ENCODE results near the gene RIBC2. TPM values are rescaled to one million over a fixed set of nuclear protein-coding genes. Genes with fewer than 3 reads are reported as not detected.
"Not testable (repeated sequence)": the region's sequence is repeated elsewhere in the genome, so short reads cannot be mapped to it uniquely, and the experiment has no call there.

Gene RIBC2
- 1 to 10 TPM; 6.2 to 9.2 (median 6.3) TPM for polyA plus RNA-seq (ENCODE audit: insufficient read length in 3 of 3)

DNA sequence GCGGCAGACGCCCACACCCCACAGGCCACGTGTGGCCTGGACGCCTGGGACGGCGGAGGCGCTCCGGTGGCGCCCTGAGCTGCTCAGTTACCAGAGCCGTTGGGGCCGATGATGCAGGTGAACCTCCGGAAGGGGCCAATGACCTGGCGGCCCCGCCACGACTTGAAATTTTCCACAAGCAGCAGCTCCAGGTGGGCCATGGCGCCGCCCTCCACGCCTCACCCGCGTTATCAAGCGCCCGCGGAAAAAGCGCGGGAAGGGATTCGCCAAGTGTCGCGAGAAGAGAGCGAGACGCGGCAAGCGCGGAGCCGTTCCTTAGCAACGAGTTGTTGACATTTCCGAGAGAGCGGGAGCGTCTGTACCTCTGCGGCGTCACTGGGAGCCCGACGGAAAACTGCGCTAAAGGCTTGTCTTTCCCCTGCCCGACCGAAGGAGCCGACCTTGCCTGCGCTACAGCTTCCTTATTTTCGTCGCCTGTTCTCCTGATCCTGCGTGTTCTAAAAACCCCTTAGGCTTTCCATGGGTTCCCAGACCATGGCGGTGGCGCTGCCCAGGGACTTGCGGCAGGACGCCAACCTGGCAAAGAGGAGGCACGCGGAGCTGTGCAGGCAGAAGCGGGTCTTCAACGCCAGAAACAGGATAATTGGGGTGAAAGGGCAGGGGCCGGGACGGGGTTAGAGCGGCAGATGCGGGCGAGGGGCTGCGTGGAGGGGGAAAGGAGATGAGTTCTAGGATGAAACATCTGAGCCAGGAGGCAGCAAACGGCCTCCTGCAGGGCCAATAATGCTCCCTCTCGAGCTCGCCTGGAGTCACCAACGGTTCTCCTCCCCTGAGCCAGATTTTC is at the start of gene RIBC2, which contains the start of gene SMC1B:
TSS of gene RIBC2 (plus strand) at position 326 of the 844 bp plus-strand sequence. CDS start at position 520, 194 bp downstream.
TSS of gene SMC1B (minus strand) at position 232 of the 844 bp plus-strand sequence. CDS start at position 200, 32 bp downstream.
- DNase-seq (ENCODE audit: low read depth in 3 of 3, low spot score in 2 of 3) = peak; percentile 71 to 88 (median 83)

DNA sequence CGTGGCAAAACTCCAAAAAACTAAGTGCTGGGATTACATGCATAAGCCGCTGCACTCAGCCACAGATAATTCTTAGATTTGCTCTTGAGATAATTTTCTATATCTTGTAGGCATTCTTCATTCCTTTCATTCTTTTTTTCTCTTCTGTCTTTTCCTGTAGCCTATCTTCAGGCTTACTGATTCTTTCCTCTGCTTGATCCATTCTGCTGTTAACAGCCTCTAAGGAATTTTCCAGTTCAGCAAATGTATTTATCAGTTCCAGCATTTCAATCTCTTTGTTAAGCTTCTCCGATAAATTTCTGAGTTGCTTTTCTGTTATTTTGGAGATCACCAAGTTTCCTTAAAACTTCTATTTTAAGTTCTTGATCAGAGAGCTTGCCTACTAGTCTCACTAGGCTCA is 46.8 kb upstream of the RIBC2 start:
- DNase-seq (ENCODE audit: low read depth in 3 of 3, low spot score in 2 of 3) = no peak

DNA sequence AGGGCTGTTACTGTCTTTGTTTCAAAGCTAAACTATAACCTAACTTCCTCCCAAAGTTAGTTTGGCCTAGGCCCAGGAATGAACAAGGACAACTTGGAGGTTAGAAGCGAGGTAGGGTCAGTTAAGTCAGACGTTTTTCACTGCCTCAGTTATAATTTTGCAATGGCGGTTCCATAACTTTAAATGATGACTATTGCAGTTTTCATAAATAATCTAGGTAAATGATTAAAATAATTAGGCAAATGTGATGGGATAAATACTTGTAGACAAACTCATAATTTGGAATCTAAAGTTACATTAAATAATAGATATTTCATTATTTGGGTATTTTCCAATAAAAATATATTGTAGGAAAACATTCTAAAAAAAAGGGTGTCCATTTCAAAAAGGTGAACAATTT is 39.9 kb upstream of the RIBC2 start:
- not testable (repeated sequence) for DNase-seq (ENCODE audit: low read depth in 3 of 3, low spot score in 2 of 3)

DNA sequence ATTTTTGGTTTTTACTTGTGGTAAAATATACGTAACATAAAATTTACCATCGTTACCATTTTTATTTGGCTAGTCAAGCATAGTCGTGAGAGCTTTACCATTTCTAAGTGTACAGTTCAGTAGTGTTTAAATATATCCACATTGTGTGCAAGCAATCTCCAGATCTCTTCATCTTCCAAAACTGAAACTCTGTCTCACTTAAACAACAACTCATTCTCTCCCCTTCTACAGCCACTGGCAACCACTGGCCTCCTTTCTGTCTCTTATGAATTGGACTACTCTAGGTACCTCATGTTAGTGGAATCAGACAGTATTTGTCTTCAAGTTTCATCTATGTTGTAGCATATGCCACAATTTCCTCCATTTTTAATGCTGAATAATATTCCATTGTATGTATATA is 37.5 kb upstream of the RIBC2 start:
- DNase-seq (ENCODE audit: low read depth in 3 of 3, low spot score in 2 of 3) = no peak

DNA sequence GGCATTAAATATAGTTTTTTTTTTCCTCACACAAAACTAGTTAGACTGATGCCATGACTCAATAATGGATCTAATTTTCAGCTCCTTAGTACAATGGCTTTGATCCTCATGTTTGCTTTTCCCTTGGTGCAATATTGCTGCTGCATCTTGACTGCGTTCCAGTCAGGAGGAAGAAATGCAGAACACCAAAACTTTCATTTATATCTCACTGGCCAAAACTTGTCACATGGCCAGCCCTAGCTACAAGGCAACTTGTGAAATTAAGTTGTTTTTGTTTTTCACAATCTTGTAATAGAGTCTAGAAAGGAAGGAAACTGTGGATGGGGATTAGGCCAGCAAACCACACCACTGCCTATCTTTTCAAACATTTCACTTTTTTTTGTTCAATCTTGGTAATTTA is 36.8 kb upstream of the RIBC2 start:
- no peak for DNase-seq (ENCODE audit: low read depth in 3 of 3, low spot score in 2 of 3)

DNA sequence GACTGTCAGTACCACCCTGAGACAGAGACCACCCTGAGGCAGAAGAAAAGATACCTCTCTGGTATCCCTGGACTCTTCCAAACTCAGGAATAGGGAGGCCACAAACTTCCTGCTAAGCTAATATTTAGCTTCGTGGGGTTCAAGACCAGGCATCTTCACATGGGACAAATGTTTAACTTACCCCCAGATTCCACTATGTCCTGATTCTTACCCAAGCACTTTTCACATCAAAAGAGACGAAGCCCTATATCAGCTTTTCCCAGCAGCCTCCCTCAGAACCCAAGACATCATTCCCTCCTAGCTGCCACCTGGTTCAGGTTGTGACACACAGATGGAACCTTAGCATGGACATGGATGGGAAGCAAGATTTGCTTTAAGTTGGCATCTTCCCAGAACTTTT is 32.1 kb upstream of the RIBC2 start:
- DNase-seq (ENCODE audit: low read depth in 3 of 3, low spot score in 2 of 3) = no peak

- no peak for DNase-seq (ENCODE audit: low read depth in 3 of 3, low spot score in 2 of 3)
These were observed 23.9 kb upstream of the RIBC2 start for GRCh38 chr22:45389546-45389945.

DNA sequence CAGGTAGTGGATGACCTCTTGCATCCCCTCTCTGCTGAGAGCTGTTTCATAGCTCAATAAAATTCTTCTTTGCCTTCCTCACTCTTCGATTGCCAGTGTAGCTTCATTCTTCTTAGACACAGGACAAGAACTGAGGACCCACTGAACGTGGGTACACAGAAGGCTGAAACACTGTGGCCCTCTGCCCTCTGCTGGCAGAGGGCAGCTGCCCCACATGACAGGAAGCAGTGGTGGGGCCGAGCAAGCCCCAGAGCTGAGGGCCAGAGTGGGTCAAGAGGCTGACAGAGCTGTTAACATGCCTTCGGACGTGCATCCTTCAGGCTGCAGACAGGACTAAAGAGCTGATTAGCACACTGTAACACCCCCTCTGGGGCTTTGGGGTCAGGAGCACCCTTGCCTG is 15.7 kb upstream of the RIBC2 start:
- DNase-seq (ENCODE audit: low read depth in 3 of 3, low spot score in 2 of 3) = no peak

DNA sequence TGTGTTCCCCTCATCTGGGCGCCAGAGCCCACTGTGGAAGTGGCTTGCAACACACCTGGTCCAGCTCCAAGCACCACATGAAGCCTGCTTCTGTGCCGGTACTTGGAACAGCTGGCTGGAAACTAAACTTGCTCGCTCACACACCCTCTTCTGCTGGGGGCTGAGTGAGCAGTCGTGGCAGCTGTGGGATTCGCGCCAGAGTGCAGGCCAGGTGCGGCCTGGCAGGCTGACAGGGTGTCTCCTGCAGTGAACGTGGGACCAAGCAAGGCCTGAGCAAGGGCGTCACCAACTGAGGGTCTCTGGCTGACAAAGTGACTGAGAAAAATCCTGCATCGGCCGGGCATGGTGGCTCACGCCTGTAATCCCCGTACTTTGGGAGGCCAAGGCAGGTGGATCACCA is 15.3 kb upstream of the RIBC2 start:
- DNase-seq (ENCODE audit: low read depth in 3 of 3, low spot score in 2 of 3) = no peak

DNA sequence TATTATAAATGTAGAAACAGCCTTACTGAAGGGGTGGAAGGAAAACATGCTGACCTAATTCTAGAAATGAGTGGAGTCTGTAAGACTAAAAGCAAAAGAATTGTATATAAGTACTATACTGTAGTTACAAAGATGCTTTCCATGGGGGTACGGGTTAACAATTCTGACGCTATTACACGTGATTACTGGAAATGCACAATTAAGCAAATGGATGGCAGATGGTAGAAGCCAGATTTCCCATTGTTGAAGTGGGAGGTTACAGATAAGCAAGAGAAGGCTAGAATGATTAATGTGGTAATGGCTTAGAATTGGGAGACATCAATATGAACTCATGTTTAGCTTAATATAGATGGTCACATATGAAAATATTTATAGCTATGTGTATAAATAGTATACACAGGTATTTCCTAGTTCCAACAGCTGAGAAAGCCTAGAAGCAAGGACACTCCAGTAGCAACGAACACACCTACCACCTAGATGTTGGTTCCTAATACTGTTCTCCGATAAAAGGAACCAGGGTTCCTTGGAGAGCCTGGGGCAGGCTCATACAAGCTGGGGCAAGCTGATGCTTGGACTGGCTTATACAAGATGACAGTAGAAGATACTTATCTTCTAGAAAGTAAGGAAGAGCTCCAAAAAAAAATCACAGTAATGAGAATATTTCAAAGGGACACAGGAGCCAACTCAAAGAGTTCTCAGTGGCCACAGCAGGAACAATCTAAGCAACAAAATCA is 13.6 kb upstream of the RIBC2 start:
- no peak for DNase-seq (ENCODE audit: low read depth in 3 of 3, low spot score in 2 of 3)

- no peak for DNase-seq (ENCODE audit: low read depth in 3 of 3, low spot score in 2 of 3)
These were observed 11.0 kb upstream of the RIBC2 start for GRCh38 chr22:45402466-45402985.

DNA sequence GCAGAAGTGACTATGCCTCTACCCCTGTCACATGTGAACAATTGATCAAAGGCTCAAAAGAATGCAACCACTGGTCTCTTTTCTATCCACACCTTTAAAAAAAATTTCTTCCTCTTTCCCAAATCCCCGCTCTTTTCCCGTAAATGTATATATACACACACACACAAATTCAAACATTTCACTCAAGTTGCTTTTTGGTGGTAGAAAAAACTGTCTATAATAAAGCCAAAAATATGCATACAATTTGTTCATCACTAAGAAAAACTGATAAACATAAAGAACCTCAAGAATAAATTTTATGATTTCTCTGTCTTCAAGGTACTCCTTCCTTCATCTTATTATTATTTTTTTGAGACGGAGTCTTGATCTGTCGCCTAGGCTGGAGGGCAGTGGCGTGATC is 5.7 kb upstream of the RIBC2 start:
- DNase-seq (ENCODE audit: low read depth in 3 of 3, low spot score in 2 of 3) = no peak

GRCh38 chr22:45413013-45413367 is 503 bp upstream of the RIBC2 start:
- DNase-seq (ENCODE audit: low read depth in 3 of 3, low spot score in 2 of 3) = no peak

- DNase-seq (ENCODE audit: low read depth in 3 of 3, low spot score in 2 of 3) = no peak
These were observed 4.7 kb downstream of the RIBC2 start for GRCh38 chr22:45418056-45418769.

GRCh38 chr22:45418770-45419138 is 5.3 kb downstream of the RIBC2 start:
- DNase-seq (ENCODE audit: low read depth in 3 of 3, low spot score in 2 of 3) = no peak

DNA sequence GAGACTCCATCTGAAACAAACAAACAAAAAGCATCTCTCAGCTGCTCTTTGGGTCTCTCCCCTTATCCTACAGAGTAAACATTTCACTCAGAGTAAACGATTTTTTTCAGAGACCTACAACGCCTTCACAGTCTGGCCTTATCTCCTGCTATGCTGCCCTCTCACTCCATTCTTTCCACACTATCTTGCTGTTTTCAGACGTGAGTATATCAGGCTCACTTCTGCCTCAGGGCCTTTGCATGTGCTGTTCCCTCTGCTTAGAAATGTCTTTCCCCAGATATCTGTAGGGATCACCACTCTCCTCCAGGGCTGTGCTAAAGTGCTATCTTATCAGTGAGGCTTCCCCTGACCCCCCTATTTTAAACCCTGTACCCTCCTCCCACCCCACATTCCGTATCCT is 6.5 kb downstream of the RIBC2 start:
- no peak for DNase-seq (ENCODE audit: low read depth in 3 of 3, low spot score in 2 of 3)

GRCh38 chr22:45420539-45420938 is 7.0 kb downstream of the RIBC2 start:
- DNase-seq (ENCODE audit: low read depth in 3 of 3, low spot score in 2 of 3) = no peak

DNA sequence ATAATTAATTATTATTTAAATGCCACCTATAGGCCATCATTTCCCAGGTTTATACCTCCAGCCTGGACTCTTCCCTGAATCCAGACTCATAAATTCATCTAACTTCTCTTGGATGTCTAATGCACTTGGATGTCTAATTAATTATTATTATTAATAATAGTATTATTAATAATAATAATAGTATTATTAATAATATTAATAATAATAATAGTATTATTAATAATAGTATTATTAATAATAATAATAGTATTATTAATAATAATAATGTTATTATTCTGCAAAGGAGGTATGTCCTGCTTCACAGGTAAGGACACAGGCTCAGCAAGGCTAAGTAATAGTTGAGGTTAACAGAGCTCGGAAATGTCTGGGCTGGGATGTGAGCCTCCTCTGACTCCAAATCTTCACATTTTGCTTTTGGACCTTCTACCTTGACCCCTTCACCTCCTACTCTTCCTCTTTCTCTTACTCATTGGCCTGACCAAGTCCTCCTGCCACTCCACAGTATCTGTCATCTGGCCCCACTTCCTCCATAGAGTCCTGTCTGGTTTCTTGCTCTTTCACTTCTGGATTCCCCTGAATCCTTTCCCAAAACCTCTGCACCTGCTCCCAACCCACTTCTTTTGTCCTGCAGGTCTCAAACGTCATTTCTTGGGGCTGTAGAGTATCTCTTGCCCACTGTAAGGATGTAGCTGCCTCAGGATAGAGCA is 8.0 kb downstream of the RIBC2 start:
- DNase-seq (ENCODE audit: low read depth in 3 of 3, low spot score in 2 of 3) = no peak

DNA sequence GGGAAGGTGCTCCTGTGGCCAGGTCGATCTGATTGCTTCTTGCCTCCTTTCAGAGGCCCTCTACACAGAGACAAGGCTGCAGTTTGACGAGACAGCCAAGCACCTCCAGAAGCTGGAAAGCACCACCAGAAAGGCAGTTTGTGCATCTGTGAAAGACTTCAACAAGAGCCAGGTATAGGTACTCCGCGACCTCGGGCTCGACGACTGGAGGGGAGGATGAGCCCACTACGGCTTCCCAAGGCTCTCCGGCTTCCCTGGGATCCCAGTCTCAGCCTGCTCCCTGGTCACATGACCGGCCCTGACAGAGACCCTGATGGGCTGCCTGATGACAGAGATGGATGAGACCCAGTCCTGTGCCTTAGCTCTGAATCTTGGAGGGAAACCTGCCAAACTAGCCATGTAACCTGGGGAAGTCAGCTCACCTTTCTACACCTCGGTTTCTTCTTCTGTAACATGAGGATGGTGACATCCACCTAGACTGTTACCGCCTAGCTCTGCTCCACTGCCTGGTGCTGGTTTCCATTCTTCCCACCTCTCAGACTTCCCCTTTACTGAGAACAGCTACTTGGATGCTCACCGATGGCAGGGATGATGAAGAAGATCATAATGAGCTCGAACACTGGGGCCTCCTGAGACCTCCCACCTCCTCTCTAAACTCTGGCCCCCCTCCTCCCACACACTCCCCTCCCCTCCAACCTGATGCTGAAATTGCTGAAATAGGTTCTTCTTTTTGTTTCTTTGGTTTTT is 8.9 kb downstream of the RIBC2 start:
- no peak for DNase-seq (ENCODE audit: low read depth in 3 of 3, low spot score in 2 of 3)

DNA sequence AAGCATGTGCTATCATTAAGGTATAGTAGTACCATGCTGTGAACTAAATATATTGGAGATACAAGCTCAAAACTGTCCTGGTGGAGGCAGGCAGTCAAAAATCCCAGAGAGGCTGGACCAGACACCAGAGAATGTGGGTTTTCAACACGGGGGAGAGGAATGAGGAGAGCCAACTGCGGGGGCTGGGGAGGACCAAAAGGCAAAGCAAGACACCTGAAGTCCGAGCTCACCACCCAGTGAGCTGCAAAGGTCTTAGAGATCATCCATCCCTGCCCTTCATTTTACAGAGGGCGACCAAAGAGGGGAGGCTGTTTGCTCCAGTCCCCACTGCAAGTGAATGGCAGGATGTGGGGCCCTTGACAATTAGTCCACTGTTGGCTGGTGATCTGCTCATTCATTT is 10.0 kb downstream of the RIBC2 start:
- DNase-seq (ENCODE audit: low read depth in 3 of 3, low spot score in 2 of 3) = no peak

Data from right renal cortex interstitium (tissue), 3 donors.